ENCODE measurements around the gene ANKRD37.

The ANKRD37 gene

DNA sequence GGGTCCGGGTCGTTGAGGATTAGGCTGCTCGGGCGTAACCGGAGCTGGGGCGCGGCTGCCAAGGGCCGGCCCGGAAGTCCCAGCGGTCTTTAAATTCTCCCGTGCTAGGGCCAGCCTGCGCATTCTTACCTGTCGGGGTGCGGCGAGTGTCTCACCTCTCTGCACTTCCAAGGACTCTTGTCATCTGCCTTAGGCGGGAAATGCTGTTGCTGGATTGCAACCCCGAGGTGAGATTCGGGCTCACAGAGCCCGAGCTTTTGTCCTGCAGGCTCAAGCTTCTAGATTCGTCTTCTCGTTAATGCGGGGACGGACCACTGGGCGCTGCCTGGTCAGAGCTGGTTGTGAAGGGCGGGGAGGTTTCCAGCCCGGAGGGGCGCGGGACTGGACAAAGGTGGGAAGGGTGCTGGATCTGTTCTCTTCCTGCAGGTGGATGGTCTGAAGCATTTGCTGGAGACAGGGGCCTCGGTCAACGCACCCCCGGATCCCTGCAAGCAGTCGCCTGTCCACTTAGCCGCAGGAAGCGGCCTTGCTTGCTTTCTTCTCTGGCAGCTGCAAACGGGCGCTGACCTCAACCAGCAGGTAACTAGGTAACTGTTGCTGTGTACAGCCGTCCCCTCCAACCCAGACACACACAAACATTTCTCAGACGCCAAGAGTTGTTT is at the start of gene ANKRD37:
TSS of gene ANKRD37 (plus strand) at position 118 of the 662 bp plus-strand sequence. CDS start at position 201, 83 bp downstream.
- no peak for TF ChIP-seq CTCF (IDR thresholded peaks at IDR 0.05; ENCODE audit: extremely low read depth, missing control alignments)
- no peak for DNase-seq (ENCODE audit: low spot score)

DNA sequence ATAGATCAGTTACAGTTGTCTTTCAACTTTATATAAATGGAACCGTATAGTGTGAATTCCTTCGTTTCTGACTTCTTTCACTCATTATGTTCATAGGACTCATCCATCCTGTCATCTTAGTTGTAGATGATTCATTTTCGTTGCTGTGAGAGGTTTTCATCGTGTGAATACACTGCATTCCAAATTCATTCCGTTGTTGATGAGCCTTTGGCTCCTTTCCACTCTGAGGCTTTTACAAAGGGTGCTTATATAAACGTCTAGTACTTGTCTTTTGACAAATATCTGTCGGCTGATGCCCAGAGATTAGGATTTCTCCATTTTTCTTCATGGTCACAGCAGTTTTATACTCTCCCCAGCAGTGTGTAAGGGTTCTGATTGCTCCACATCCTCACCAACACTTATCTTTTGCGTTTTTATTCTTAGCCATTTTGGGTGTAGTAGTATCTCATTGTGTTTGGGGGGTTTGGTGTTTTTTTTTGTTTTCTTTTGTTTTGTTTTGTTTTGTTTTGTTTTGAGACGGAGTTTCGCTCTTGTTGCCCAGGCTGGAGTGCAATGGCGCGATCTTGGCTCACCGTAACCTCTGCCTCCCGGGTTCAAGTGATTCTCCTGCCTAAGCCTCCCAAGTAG is 49.6 kb upstream of the ANKRD37 start:
- no peak for TF ChIP-seq CTCF (IDR thresholded peaks at IDR 0.05; ENCODE audit: extremely low read depth, missing control alignments)
- DNase-seq (ENCODE audit: low spot score): no peak

GRCh38 chr4:185351691-185352090 is 45.0 kb upstream of the ANKRD37 start:
- DNase-seq (ENCODE audit: low spot score): no peak

DNA sequence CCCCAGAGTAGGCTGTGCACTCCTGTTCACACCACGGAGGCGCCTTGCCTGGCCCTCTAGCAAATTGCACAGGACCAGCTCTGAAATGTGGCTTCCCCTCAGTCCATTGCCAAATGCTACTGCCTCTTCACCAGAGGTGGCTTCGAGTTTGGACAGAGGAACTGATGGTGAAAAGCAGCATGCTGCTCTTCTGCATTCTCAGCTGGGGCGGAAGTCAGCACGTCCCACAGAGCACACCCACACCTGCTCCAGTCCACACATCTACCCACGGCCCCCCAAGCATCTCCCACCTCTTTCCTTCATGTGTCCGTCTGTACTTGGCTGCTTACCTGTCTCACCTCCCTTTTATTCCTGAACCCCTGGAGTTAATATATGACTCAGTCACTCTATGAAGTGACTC is 44.4 kb upstream of the ANKRD37 start:
- DNase-seq (ENCODE audit: low spot score): no peak
- no peak for TF ChIP-seq CTCF (IDR thresholded peaks at IDR 0.05; ENCODE audit: extremely low read depth, missing control alignments)

More at GRCh38 chr4:185351691-185352090, 45.0 kb upstream of the ANKRD37 start:
- TF ChIP-seq CTCF (IDR thresholded peaks at IDR 0.05; ENCODE audit: extremely low read depth, missing control alignments): no peak

GRCh38 chr4:185352741-185353140 is 43.9 kb upstream of the ANKRD37 start:
- no peak for TF ChIP-seq CTCF (IDR thresholded peaks at IDR 0.05; ENCODE audit: extremely low read depth, missing control alignments)
- DNase-seq (ENCODE audit: low spot score): no peak

DNA sequence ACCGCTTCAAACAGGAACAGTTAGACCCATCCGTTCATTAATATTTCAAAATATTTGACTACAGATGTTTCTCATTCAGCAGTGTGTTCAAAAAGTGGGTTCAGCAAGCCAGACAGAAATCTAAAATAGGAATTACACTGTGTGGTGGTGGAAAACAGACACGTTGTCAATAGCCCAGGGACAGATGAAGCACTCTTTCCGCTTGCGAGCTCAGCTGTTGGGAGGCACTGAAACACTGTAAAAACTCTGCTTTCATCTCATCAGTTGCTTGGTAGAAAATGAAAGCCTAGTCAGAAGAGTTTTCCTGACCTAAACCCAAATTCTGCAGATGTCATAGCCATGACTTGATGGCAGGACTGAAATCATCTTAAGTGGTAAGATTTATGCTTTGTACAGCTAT is 39.4 kb upstream of the ANKRD37 start:
- no peak for TF ChIP-seq CTCF (IDR thresholded peaks at IDR 0.05; ENCODE audit: extremely low read depth, missing control alignments)
- DNase-seq (ENCODE audit: low spot score): no peak

DNA sequence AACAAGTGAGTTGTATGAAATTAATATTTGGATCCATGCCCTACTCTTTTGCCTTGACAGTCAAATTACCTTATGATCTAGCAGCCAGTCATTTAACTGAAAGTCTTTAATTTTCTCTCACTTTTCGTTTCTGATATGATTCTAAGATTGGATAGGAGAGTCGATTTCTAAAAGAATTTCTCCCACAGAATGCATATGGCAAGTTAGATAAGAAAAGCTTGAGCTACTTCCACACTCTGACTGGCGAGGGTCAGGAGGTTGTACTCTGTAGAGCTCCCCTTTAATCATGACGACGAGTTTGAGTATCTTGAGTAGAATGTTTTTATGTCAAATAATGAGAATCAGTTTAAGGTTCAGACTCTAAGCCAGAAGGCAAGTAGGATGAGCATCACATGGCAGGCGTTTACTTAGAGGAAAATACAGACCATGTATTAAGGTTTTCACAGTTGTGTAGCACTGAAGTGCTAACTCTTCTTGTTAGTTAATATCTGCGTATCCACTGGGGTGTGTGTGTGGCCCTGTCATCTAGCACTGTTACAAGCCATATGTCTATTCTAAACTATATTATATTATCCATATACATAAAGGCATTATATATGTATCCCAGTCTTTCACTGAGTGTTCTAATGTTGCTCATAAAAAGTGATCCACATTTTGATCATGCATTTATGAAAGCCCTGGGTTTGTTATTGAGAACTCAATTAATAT is 38.8 kb upstream of the ANKRD37 start:
- TF ChIP-seq CTCF (IDR thresholded peaks at IDR 0.05; ENCODE audit: extremely low read depth, missing control alignments): no peak
- no peak for DNase-seq (ENCODE audit: low spot score)

Data from GM20000 (cell line).